HG03354 (cell line): ENCODE data around the gene TMEM156.
"Not testable (repeated sequence)": the region's sequence is repeated elsewhere in the genome, so short reads cannot be mapped to it uniquely, and the experiment has no call there.

Experiments used
- ATAC-seq: cut with Tn5 transposase; IDR thresholded peaks from one replicate; pipeline ENCODE4 v1.9.1; 2021; ENCODE audit warnings: mild to moderate bottlenecking; ENCODE audit not compliant: unreplicated experiment, poor library complexity, severe bottlenecking

The TMEM156 gene

DNA sequence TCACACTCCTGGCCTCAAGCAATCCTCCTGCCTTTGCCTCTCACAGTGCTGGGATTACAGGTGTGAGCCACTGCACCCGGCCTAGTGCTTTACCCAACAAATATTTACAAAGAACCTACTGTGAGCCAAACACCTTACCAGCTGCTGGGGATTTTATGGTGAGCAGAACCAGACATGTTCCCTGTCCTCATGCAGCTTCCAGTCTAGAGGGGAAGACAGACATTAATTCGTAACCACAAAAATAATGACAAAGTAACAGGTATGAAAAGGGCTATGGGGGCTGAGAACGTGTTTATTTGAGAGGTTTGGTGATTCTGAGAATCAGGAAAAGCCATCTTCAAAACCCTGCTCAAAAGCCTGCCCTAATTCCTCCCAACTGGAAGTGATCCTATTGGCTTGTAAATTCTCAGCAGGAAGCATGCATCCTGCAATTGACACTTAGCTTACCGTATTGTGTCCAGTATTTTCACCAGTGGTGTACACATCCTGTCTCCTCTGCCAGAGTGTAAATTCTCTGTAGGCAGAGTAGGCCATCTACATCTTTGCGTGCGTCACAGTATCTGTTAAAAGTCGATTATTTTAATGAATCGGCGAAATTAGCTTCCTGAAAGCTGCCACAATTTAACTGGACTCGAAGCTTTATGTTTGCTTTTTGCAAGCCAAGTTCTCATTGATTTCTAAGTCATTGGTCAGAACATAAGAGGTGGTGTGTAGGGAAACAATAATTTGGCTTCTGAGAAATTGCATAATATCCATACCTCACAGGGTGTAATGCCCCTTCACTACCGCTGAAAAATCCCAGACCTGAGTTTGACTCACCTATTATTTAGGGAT lies 67.0 kb downstream of the TMEM156 start:
- no peak for ATAC-seq

DNA sequence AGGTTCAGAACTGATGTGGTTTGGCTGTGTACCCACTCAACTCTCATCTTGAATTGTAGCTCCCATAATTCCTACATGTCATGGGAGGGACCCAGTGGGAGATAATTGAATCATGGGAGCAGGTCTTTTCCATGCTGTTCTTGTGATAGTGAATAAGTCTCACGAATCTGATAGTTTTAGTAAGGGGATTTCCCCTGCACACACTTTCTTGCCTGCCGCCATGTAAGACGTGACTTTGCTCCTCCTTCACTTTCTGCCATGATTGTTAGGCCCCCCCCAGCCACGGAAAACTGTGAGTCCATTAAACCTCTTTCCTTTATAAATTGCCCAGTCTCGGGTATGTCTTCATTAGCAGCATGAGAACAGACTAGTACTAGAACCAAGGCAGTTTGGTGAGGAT lies 73.0 kb downstream of the TMEM156 start:
- not testable (repeated sequence) for ATAC-seq

DNA sequence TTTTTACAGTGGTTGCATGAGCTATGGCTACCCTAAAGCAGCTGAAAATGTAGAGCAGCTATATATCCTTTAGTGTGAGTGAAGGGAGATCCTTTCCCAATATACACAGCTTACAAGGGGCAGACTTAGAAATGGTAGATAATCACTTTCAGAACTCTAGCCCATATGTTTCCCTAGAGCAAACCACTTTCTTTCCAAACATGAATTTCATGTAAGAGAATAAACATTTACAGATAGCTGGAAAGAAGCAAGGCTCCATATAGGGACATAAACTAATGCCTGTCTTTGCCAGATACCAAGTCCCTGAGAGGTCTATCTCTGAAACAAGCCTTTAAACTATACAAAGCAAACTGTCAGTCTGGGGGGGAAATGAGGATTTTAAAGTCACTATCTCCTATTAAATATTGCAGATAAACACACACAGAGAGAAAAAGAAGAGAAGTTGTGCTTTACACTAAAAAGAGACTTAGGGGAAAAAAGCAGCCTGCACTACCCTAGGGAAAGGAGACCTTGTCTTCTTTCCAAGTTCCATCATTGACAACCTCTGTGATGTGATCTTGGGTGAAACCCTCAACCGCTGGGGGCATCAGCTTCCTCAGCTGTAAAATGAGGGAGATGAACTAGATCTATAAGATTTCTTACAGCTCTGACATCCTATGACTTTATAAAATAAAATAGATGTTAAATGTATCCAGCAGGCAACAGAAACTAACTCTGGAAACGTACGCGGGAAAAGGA lies 73.6 kb downstream of the TMEM156 start:
- ATAC-seq, result no peak

DNA sequence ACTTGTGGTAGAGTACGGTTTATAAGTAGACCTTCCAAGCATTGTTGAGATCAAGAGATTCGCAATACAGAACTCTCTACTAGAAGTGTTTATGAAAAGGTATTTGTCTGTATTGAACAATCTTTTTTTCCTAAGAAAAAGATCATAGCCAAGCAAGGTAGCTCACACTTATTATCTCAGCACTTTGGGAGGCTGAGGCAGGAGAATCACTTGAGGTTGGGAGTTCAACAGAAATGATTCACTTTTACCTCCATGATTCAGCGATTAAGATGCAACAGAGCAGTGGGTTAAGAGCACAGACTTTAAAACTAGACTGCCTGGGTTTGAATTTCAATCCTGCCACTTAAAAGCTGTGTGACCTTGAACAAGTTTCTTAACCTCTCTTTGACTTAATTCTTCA lies 74.3 kb downstream of the TMEM156 start:
- ATAC-seq, result no peak

DNA sequence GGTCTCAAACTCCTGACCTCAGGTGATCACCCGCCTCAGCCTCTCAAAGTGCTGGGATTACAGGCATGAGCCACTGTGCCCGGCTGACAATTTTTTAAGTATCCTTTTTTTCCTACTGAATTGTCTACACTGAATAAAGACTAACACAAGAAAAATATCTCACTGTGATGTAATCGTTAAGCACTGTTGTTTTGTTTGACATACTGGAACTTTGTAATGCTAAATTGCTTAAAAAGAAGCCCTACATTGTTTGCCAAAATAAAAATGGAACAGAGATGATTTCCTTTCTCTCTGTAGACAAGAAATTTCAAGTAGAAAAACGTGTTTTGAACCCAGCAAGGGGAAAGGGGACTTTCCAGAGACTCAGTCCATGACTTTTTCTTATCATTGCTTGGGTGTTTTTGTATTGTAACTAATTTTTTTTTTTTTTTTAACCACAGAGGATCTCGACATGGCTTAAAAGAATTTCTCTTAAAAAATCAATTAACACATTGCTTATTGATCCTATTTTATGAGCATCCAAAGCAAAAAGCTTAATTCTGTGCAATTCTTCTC lies 74.9 kb downstream of the TMEM156 start:
- ATAC-seq, result no peak

DNA sequence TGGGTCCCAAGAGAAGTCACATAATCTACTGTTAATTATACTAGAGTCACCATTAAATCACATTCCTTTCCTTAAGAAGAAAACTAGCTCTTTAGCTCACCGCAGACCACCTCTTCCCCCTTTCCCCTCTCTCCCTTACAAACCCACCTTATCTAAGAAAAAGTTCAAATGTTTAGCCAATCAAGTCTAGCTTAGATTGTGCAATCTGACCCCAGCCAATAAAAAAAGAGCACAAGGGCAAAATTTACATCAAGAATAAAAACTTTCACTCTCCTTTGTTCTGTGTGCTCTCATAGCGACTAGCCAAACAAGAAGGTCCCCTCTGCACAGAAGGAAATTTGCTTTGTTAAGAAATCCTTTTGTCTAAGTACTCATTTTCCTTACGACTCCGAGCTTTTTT lies 76.3 kb downstream of the TMEM156 start:
- no peak for ATAC-seq

DNA sequence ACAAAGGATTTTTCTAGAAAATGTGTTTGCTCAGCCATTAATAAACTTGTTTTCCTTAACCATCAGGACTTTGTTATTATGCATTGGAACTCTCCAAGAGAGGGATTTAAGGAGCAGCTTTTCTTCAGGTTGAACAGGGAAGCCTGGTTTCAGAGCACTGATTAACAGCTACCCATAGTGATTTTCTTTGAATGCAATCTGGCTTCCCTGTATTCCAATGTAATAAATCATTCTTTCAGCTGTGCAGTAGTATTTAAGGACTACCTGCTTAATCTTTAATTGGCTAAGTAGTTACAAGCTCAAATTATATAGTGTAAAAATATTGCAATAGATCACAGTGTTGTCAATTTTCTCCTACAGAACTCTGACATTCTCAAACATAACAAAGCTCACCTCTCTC lies 77.5 kb downstream of the TMEM156 start:
- no peak for ATAC-seq

DNA sequence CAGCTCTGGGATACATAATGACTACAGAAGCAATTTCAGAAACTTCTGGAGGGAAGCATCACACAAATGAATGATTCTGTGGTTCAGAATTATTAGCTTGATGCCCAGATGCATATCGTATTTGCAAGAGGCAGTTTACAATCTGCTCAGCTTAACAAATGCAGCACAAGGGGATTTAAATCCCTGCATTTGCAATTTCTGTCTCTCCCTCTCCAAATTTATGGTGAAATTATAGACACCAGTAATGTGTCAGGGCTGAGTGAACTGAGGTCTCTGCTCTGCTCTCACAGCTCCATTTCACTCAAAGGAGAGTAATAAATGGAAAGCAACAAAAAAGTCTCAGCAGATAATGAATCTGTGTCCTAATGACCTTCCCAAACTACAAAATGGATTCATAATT lies 80.2 kb downstream of the TMEM156 start:
- no peak for ATAC-seq

DNA sequence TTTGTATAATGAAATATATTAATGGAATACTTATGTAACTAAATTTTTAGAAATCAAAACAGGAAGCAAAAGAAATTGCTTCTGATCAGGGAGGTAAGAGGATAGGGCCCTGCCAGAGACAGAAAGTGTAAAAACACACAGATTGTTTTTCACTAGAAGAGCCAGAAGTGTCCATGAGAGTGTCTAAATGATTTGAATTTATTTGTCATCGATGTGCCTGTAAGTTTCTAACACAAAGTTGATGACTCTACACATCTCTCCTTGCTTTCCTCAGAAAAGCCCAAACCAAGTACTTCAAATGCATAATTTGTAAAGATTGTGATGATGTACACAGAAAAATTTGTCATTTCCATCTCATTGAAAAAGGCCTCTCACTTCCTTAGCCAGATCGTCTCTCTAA lies 80.6 kb downstream of the TMEM156 start:
- ATAC-seq, result no peak

DNA sequence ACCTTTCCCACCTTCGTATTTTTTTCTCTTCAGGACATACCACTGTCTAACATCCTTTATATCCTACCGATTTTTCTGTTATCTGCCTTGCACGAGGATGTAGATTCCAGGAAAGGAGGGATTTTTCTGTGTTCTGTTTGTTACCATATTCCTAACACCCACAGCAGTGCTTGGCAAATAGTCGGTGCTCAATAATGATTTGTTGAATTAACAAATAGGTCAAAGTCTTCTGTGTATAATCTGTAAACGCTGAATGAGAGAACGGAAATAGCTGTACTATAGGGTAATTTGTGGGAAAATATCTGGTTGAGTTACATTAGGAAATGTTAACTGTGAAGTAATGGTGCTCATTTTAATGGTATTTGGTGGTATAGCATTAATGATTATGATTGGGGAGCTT lies 81.5 kb downstream of the TMEM156 start:
- ATAC-seq, result no peak

DNA sequence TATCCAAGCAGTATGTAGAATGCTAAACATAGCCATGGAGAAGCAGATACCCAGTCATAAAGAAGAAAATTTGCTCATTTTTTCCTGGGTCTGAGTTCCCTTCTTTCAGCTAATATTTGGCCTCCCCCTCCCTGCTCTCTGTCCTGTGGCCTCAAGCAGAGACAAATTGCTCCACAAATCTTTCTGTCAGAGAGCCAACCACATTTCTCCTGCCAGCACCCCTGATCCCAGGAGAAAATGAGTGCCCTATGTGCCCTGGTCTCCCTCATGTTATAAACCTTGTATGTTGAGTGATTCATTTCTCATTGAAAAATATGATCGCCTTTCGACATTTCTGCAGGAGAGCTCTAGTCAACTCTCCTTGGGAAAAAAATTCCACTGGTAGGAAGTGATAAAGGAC lies 82.0 kb downstream of the TMEM156 start:
- no peak for ATAC-seq

DNA sequence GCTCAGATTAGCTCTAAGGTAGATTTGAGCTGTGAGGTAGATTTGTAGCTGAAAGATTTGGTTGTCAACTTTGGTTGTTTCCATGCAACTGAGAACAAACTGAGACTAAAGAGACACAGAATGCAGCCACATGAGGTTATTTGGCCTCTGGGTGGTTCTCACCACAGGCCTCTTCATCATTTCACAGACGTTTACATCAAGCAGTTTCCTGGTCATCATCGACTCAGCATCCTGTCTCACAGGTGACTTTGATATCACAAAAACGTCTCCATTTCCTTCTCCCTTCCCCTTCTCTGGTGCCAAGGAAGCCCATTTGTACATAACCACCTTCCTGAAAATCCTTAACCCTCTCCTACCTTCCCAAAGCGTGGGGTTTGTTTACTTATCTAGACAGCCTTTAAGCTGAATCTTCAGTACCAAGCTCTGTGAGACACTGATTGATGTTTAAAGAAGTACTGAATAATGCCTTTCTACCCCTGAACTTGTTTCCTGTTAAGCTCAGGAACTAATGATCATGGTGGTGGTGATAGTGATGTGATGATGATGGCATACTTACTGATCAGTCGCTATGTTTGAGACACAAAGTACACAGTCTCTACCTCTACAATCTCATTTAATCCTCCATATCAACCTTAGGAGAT lies 82.7 kb downstream of the TMEM156 start:
- ATAC-seq, result no peak

DNA sequence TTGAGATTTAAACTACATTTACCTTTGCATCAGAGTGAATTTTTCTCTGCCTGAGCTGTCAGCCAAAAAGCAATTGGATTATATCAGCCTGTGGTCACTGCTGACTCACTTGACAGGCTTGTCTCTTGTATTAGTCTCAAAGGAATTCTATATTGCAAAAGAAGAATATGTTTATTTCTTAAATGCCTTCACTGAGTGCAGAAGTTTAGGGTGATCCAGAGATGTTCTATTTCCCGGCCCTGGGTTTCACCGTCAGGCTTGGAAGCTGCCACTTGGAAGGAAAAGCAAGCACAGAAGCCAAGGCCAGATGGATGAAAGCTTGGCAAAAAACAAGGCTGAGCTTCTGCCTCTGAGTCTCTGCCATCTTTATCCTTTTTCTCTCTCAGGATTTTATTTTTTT lies 83.7 kb downstream of the TMEM156 start:
- ATAC-seq, result no peak

DNA sequence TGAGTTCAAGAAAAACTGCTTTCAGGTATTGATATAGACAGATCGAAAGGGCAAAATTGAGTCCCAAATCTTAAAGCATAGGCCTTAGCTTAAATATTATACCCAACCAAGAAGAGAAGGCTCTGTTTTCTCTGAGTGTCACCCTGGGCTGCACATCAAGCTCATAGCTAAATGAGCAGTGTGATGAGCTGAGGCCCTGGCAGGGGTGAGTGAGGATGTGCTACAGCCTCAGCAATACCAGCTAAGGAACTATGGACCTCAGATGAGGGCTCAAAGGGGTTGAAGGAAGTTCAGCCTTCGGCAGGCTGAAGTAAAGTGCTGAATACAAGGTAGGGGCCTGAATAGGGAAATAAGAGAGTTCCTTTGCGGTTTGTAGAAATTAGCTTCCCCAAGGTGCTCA lies 85.3 kb downstream of the TMEM156 start:
- ATAC-seq, result no peak

DNA sequence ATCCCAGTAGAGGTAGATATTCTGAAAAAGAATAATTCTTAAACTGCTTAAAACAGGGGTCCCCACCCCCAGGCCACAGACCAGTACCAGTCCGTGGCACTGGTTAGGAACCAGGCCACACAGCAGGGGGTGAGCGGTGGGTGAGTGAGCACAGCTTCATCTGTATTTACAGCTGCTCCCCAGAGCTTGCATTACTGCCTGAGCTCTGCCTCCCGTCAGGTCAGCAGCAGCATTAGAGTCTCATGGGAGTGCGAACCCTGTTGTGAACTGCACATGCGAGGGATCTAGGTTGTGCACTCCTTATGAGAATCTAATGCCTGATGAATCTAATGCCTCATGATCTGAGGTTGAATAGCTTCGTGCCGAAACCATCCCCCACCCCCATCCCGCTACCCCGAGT lies 87.8 kb downstream of the TMEM156 start:
- no peak for ATAC-seq

DNA sequence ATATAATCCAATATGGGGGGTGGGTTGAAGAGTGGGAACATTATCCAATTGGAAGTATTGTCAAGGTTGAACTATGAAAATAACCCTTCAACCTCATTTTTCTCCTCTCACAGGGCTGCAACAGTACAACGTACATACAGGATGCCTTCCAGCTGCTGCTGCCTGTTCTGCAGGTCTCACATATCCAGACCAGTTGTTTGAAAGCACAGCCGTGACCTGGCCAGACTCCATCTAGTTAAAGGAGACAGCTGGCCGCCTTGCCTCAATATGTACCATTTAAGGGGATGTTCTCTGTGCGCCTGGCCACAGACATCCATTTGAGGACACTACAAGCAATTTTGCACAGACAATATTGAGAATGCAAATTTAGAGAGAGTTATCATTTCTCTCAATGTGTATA lies 88.9 kb downstream of the TMEM156 start:
- no peak for ATAC-seq

DNA sequence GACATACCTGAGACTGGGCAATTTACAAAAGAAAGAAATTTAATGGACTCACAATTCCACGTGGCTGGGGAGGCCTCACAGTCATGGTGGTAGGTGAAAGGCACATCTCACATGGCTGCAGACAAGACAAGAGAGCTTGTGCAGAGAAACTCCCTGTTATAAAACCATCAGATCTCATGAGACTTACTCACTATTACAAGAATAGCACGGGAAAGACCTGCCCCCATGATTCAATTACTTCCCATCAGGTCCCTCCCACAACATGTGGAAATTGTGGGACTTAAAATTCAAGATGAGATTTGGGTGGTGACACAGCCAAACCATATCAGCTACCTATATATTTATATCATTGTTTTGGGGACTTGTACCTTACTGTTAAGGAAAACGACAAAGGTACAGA lies 90.3 kb downstream of the TMEM156 start:
- ATAC-seq, result not testable (repeated sequence)

DNA sequence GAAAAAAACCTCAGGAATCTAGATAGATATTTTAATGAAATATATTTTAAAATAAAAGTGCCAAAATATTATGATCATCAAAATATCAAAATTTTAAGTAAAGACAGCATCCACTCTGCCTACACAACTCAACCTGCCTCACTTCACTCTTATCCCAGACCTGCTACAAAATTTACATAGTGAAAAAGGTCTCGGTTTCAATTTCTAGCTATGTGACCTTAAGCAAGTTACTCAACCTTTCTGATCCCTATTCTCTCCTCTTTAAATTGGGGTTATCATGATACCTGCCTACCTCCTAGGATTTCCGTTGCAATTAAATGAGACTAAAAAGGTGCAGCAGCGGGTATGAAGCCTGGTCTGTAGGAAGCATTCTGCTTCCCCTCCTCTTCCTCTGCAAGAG lies 91.7 kb downstream of the TMEM156 start:
- no peak for ATAC-seq

DNA sequence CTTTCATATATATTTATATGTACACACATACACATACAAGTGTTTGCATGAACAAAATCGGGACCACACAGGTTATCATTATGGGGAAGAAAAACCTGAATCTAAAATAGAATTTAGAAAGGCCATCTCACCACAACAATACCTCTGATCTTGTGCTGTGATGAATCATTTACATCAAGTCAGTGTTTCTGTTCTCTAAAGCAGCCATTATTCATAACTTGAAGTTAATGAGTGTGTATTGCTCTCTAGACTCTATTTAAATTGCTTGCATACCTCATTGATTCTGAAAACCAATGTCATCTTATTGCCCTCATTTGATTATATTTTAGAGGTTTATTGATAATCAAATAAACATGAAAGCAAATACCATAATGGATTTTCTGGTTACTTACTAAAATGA lies 93.0 kb downstream of the TMEM156 start:
- ATAC-seq, result peak; percentile 98

DNA sequence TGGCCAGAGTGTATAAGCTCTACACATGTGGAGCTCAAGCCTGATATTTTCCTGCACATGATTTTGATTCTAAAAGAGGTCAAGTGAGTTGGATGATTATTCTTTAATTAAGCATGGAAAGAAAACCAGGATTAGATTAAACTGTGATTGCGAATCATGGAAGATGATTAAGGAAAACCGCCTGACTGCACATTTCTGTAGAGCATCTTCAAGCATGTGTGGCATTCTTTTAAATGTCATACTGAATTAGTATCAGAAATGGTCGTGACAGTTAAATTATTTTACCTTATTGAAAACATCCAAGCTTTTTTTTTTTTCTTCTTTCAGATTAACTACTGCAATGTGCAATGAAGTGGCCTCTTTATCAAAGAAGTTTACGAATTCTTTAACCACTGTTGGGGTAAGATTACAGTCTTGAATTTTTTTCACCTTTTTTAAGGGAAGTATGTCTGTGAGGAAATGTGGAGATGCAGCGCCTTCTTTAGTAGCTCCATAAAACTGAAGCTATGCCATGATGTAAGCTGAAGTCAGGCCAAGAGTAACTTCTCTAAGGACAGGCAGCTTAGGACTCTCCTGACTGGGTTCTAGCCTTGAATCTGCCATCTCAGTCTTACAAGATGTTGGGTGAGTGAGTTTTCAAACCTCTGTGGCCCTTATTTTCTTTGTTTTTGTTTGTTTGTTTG lies 96.7 kb downstream of the TMEM156 start:
- ATAC-seq, result no peak
